HS-27A (cell line): ENCODE measurements around the gene SMAD9.

Experiments
- DNase-seq: peaks from one replicate; pipeline ENCODE4 v3.0.0-alpha.2; 2012; ENCODE audit warnings: low read depth, missing footprints

The SMAD9 gene

GRCh38 chr13:36862722-36863121, 57.3 kb downstream of the SMAD9 start:
- DNase-seq: no peak

GRCh38 chr13:36862002-36862685, 57.9 kb downstream of the SMAD9 start:
- DNase-seq: no peak

- no peak for DNase-seq
Measured at GRCh38 chr13:36859259-36859658, 60.8 kb downstream of the SMAD9 start.

GRCh38 chr13:36858290-36858689, 61.7 kb downstream of the SMAD9 start:
- no peak for DNase-seq

- no peak for DNase-seq
Measured at GRCh38 chr13:36857253-36857652, 62.8 kb downstream of the SMAD9 start.

- no peak for DNase-seq
Measured at GRCh38 chr13:36850790-36851438, 69.1 kb downstream of the SMAD9 start.

GRCh38 chr13:36848199-36848982, 71.6 kb downstream of the SMAD9 start:
- DNase-seq: no peak

GRCh38 chr13:36847606-36848005, 72.4 kb downstream of the SMAD9 start:
- no peak for DNase-seq

GRCh38 chr13:36841391-36841790, 78.6 kb downstream of the SMAD9 start:
- DNase-seq: no peak

- no peak for DNase-seq
Measured at GRCh38 chr13:36840718-36841250, 79.3 kb downstream of the SMAD9 start.

GRCh38 chr13:36839981-36840380, 80.1 kb downstream of the SMAD9 start:
- DNase-seq: no peak

- DNase-seq: no peak
Measured at GRCh38 chr13:36839281-36839680, 80.8 kb downstream of the SMAD9 start.

GRCh38 chr13:36837354-36838092, 82.5 kb downstream of the SMAD9 start:
- no peak for DNase-seq

- DNase-seq: no peak
Measured at GRCh38 chr13:36834299-36834698, 85.7 kb downstream of the SMAD9 start.

GRCh38 chr13:36831291-36831690, 88.7 kb downstream of the SMAD9 start:
- DNase-seq: no peak

GRCh38 chr13:36829753-36830152, 90.3 kb downstream of the SMAD9 start:
- no peak for DNase-seq

GRCh38 chr13:36822785-36823184, 97.3 kb downstream of the SMAD9 start:
- no peak for DNase-seq

GRCh38 chr13:36820222-36820621, 99.8 kb downstream of the SMAD9 start:
- DNase-seq: no peak

GRCh38 chr13:36819739-36820090, 100.3 kb downstream of the SMAD9 start:
- DNase-seq: no peak

- DNase-seq: peak; percentile 35
Measured at GRCh38 chr13:36818804-36819738, 101.0 kb downstream of the SMAD9 start, which contains the start of gene RFXAP. Gene RFXAP, plus strand, starts transcription at chr13:36819222. Its CDS starts 136 bp downstream, at chr13:36819358.
